GM12864 (cell line): Measurements from ENCODE around the gene CLN5.

Experiments used
- DNase-seq: peaks from one replicate; pipeline ENCODE4 v3.0.0-alpha.2; 2011; ENCODE audit warnings: low read depth
- H3K4me3 ChIP-seq: 2 replicates; pipeline ENCODE4 v1.5.1; 2011; ENCODE audit warnings: mild to moderate bottlenecking, low read depth, low read length, control low read depth
- TF ChIP-seq, protein P1 (sequence below): IDR thresholded peaks from 2 replicates; pipeline ENCODE4 v1.5.1; 2011; ENCODE audit warnings: low read depth, mild to moderate bottlenecking, moderate library complexity, low read length, control low read depth, inconsistent platforms; ENCODE audit errors: missing control alignments

The CLN5 gene

GRCh38 chr13:76975863-76976262 is 16.0 kb upstream of the CLN5 start:
- no peak for DNase-seq

DNA sequence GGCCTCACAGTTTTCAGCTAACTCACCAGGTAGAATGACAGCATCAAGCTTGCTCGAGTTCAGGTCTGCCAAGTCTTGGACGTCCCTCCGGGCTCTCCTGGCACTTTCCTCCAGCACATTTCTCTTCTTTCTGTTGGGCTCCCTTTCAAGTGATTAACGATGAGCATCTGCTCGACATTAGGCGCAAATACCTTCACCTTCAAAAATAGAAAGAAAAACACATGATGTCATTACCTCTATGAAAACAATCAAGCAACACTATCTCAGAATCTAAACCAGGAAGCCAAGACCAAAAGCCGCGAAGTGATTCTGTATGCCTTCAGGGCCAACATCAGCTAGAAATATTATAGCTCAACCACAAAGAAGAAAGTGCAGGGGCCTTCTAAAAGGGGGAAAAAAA is 15.4 kb upstream of the CLN5 start:
- no peak overlapping the region for H3K4me3 ChIP-seq
- TF ChIP-seq, protein P1, sequence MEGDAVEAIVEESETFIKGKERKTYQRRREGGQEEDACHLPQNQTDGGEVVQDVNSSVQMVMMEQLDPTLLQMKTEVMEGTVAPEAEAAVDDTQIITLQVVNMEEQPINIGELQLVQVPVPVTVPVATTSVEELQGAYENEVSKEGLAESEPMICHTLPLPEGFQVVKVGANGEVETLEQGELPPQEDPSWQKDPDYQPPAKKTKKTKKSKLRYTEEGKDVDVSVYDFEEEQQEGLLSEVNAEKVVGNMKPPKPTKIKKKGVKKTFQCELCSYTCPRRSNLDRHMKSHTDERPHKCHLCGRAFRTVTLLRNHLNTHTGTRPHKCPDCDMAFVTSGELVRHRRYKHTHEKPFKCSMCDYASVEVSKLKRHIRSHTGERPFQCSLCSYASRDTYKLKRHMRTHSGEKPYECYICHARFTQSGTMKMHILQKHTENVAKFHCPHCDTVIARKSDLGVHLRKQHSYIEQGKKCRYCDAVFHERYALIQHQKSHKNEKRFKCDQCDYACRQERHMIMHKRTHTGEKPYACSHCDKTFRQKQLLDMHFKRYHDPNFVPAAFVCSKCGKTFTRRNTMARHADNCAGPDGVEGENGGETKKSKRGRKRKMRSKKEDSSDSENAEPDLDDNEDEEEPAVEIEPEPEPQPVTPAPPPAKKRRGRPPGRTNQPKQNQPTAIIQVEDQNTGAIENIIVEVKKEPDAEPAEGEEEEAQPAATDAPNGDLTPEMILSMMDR, result no peak
- no peak for DNase-seq

More at GRCh38 chr13:76975863-76976262, 16.0 kb upstream of the CLN5 start:
- H3K4me3 ChIP-seq, result no peak overlapping the region
- TF ChIP-seq, protein P1, result no peak

DNA sequence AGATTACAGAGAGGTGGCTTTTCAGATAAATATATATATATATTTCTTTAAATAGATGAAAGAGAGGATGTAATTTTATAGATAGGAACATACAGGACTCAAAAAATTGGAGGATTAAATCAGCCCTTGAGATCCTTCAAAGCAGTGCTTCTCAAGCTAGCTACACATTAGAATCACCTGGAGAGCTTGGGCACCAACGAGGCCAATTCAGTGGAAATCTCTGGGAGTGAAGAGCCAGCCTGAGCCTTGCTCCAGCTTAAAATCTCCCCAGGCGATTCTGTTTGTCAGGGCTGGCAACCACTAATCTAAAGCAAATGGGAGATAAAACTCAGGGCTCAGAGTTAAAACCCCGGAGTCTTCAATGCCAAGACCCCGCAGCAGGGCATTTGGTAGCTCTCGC is 15.0 kb upstream of the CLN5 start:
- TF ChIP-seq, protein P1, result no peak
- no peak overlapping the region for H3K4me3 ChIP-seq
- DNase-seq, result no peak

GRCh38 chr13:76980075-76980718 is 11.7 kb upstream of the CLN5 start:
- TF ChIP-seq, protein P1, result peak; percentile 95
- no peak overlapping the region for H3K4me3 ChIP-seq
- no peak for DNase-seq

DNA sequence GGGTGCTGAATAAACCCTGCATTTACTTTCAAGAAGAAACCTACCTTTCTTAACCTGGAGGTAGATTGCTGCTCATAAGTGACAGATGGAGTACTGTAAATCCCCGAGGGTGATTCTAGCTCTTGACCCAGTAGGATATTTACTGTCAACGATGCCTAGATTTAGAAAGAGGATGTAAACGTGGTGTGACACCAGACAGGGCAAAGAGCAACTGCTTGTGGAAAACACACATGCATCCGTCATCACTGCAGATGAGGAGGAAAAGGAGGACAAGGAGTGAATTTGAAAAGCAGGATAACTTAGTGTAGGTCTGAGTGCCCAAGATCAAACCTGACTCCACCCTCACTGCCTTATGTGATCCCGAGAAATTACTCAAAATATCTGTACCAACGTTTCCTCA is 9.8 kb upstream of the CLN5 start:
- H3K4me3 ChIP-seq, result no peak overlapping the region
- DNase-seq, result no peak

GRCh38 chr13:76983676-76984075 is 8.2 kb upstream of the CLN5 start:
- TF ChIP-seq, protein P1, result no peak
- no peak overlapping the region for H3K4me3 ChIP-seq
- no peak for DNase-seq

More for the DNA sequence above, 9.8 kb upstream of the CLN5 start:
- TF ChIP-seq, protein P1, result no peak

DNA sequence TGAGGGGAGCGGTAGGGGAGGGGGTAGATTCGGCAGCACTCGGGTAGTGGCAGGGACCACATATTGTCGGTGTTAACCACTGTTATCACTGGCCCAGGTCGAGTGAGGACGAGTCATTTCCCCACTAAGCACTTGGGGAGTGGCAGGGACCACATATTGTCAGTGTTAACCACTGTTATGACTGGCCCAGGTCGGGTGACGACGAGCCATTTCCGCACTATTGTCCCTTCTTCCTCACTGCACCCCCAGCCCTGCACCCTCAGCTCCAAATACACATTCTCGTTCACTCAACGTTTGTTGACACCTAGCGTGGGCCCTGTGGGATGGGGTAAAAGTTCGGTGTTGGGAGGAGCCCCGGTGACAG is 467 bp upstream of the CLN5 start:
- H3K4me3 ChIP-seq, result peak overlapping the region; percentile 61
- TF ChIP-seq, protein P1, result no peak
- DNase-seq, result no peak
